Testis (tissue), 3 donors: Measurements from ENCODE around the gene MAP3K19. TPM values are rescaled to one million over a fixed set of nuclear protein-coding genes. Genes with fewer than 3 reads are reported as not detected.

Experiments used
- DNase-seq: peaks from one replicate; pipeline ENCODE4 v3.0.0-alpha.2; 2019
- H3K27ac ChIP-seq, 2 donors: fragments of 200-600 bp; sonication (generic); one replicate each; pipeline ENCODE4 v1.5.1; 2019
- H3K27me3 ChIP-seq: fragments of 200-600 bp; sonication (generic); one replicate; pipeline ENCODE4 v1.5.1; 2019
- H3K36me3 ChIP-seq: fragments of 200-600 bp; sonication (generic); one replicate; pipeline ENCODE4 v1.5.1; 2017; ENCODE audit warnings: low read depth; ENCODE audit errors: missing control alignments
- H3K4me1 ChIP-seq: fragments of 200-600 bp; sonication (generic); one replicate; pipeline ENCODE4 v1.5.1; 2019
- H3K4me3 ChIP-seq, 2 donors: fragments of 200-600 bp; sonication (generic); one replicate each; pipeline ENCODE4 v1.5.1; 2017 to 2019
- H3K9me3 ChIP-seq: fragments of 200-600 bp; sonication (generic); one replicate; pipeline ENCODE4 v1.5.1; 2017
- CTCF ChIP-seq, 3 experiments: fragments of 450-650 bp in 2 of 3; fragments of 200-600 bp in 1 of 3; sonication (generic) in 1 of 3; IDR thresholded peaks; one replicate each; pipeline ENCODE4 v1.5.1; 2016 to 2019; ENCODE audit warnings: antibody characterized with exemption in 3 of 3, mild to moderate bottlenecking in 2 of 3, moderate library complexity in 1 of 3
- POLR2A ChIP-seq: fragments of 450-650 bp; IDR thresholded peaks from one replicate; pipeline ENCODE4 v1.6.1; 2017; ENCODE audit warnings: antibody characterized with exemption, mild to moderate bottlenecking, moderate library complexity
- WGBS, 2 donors: methylation state at CpG; one replicate each; pipeline ENCODE4 v1.1.5; 2018; 5-methylcytosine and 5-hydroxymethylcytosine counted together
- intact Hi-C: fragments of 100-400 bp; cut with DNase I; formaldehyde crosslinking; loops from one replicate; pipeline ENCODE4 v1.15.1; 2023; ENCODE audit warnings: low total_unique reads
- polyA plus RNA-seq: library from polyadenylated mRNA; stranded (reverse); fragments of 350-450 nt; fragmentation: Illumina TruSeq; extraction: RNeasy Lipid Tissue Mini Kit (QIAGEN cat#74804); gene quantifications from one replicate; pipeline ENCODE4 v1.2.3, GENCODE V29; 2014; ENCODE audit warnings: low read depth, low replicate concordance; ENCODE audit not compliant: insufficient read depth
- total RNA-seq, 2 donors: library from RNA; depleted of rRNA; stranded (reverse); fragments of >200 nt; gene quantifications; one replicate each; pipeline ENCODE4 v1.2.3, GENCODE V29; 2016

Gene MAP3K19
- total and polyA plus RNA-seq, 3 donors from 2014 or later = 6.8 to 15.1 (median 9.8) TPM

DNA sequence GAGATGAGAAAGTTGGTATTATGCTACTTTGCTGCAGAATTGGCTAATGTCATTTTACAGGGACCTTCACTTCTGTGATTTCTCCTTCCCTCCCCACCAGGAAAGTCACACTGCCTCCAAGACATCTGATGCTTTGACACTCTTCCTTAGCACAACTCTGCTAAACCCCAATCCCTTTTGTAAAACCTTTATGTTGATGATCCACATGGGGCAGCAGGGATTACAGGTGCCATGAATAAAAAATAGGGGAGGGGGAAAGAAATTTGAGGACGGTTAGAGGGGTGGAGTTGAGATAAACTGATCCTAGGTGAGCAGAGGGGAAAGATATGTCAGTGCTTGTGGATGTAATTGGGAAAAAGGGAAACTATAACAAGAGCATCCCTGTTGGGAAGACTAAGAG is 102.3 kb downstream of the MAP3K19 start:
- WGBS, 2 donors = 63 to 83% methylated on average over 1 of the region's 1 CpG
- intact Hi-C loops = no loop called here
- Histone ChIP-seq H3K4me1 (no peaks in the 10 kb centered on the region), H3K27ac (no peak overlapping the region), H3K36me3 (no peaks in the 10 kb centered on the region), H3K27me3 (no peaks in the 10 kb centered on the region), H3K9me3 (no peaks in the 10 kb centered on the region), H3K4me3 (no peak overlapping the region)
- DNase-seq = no peak
- no peak for TF ChIP-seq CTCF (IDR thresholded peaks at IDR 0.05)
- TF ChIP-seq POLR2A = no peak

GRCh38 chr2:134943540-134943939 is 103.7 kb downstream of the MAP3K19 start:
- no peaks in the 10 kb centered on the region for H3K4me1 ChIP-seq
- no peaks in the 10 kb centered on the region for H3K9me3 ChIP-seq
- H3K4me3 ChIP-seq = no peak overlapping the region
- WGBS, 2 donors = 90 to 92% methylated on average over 2 of the region's 2 CpGs
- H3K27me3 ChIP-seq = no peaks in the 10 kb centered on the region
- no peak for DNase-seq
- no peaks in the 10 kb centered on the region for H3K36me3 ChIP-seq
- intact Hi-C loops = no loop called here
- H3K27ac ChIP-seq = no peak overlapping the region
- no peak for TF ChIP-seq CTCF (IDR thresholded peaks at IDR 0.05)

DNA sequence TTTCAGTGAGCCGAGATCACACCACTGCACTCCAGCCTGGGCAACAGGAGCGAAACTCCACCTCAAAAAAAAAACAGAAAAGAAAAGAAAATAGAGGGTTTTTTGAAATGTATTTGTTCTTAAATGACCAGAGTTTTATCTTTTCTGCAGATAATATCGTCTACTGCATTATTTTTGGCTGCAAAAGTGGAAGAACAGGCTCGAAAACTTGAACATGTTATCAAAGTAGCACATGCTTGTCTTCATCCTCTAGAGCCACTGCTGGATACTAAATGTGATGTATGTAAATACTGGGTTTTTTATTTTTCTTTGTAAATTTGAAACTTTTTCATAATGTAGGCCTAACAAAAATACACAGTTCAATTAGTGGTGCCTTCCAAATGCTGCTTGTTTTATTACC is 110.6 kb downstream of the MAP3K19 start:
- H3K27ac ChIP-seq = no peak overlapping the region
- H3K27me3 ChIP-seq = no peaks in the 10 kb centered on the region
- H3K4me3 ChIP-seq = no peak overlapping the region
- TF ChIP-seq CTCF (IDR thresholded peaks at IDR 0.05) (no peak), POLR2A (no peak)
- intact Hi-C loops = no loop called here
- no peaks in the 10 kb centered on the region for H3K36me3 ChIP-seq
- H3K4me1 ChIP-seq = peaks cover 22% of the 10 kb centered on the region
- DNase-seq = no peak
- H3K9me3 ChIP-seq = no peaks in the 10 kb centered on the region
- 62 to 67% methylated on average over 4 of the region's 4 CpGs for WGBS, 2 donors

DNA sequence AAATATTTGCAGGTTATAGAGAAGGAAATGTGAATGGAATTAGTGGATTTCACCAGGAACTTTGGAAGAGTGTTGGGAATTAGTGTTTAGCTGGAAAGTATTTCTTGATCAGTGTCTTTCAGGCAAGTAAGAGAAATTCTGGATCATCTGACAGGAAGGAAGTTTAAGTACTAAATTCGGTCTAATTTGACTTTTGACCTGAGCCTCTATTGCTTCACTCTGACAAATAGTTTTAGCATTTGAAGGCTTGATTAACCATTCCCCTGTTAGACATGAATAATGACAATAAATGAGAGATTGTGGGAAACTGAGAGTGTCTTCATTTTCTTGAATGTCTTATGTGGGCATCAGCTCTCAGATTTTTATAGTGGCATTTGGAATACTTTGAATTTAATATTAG is 112.6 kb downstream of the MAP3K19 start:
- Histone ChIP-seq H3K4me1 (peaks cover 22% of the 10 kb centered on the region), H3K4me3 (no peak overlapping the region), H3K27ac (no peak overlapping the region), H3K27me3 (no peaks in the 10 kb centered on the region), H3K9me3 (no peaks in the 10 kb centered on the region), H3K36me3 (no peaks in the 10 kb centered on the region)
- TF ChIP-seq CTCF (IDR thresholded peaks at IDR 0.05) (no peak), POLR2A (no peak)
- 31 to 50% methylated on average over 1 of the region's 1 CpG for WGBS, 2 donors
- intact Hi-C loops = no loop called here
- no peak for DNase-seq

DNA sequence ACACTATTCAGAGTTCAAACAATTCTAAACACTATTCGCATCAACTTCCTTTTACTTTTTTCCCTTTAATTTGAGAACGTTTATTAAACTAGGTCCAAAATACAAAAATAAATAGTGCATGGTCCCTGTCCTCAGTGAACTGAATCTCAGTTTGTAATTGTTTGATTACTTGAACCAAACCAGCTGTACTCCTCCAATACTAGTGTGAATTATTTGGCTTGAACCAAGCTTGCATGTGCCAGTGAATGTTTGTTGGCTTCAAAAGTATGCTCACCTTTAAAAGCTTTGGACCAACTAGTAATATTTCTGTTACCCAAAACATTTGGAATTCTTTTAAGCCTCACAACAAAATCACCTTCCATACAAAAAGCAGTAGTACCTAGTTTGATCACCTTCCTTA is 113.1 kb downstream of the MAP3K19 start:
- Histone ChIP-seq H3K4me1 (peaks cover 22% of the 10 kb centered on the region), H3K27me3 (no peaks in the 10 kb centered on the region), H3K36me3 (no peaks in the 10 kb centered on the region), H3K4me3 (no peak overlapping the region), H3K9me3 (no peaks in the 10 kb centered on the region), H3K27ac (no peak overlapping the region)
- intact Hi-C loops = no loop called here
- whole genome bisulfite sequencing, 2 donors = 39 to 48% methylated on average over 2 of the region's 2 CpGs
- no peak for DNase-seq
- TF ChIP-seq CTCF (IDR thresholded peaks at IDR 0.05) (no peak), POLR2A (no peak)
